ENCODE measurements around the gene PDE4D.

The PDE4D gene

DNA sequence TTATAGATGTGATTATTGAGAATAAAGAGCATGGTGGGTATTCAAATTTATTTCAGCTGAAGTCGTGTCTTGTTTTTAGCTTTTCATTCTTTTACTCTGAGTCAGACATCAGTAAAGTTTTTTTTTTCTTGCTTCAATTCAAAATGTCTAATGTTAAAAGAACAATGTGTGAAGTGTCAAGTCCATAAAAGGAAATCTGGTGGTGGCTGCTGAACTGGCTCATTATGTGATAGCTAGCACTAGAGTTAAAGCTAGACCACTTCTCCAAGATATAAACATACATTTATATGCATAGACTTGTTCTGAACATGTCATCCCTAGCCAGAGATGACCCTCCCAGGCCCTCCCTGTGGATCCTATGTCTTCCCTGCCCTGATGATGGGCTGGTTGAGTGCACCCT is 972.4 kb downstream of the PDE4D start:
- no peak overlapping the region for H3K4me3 ChIP-seq (ENCODE audit: low read length)
- DNase-seq (ENCODE audit: low read depth) = no peak
- TF ChIP-seq, protein P1, sequence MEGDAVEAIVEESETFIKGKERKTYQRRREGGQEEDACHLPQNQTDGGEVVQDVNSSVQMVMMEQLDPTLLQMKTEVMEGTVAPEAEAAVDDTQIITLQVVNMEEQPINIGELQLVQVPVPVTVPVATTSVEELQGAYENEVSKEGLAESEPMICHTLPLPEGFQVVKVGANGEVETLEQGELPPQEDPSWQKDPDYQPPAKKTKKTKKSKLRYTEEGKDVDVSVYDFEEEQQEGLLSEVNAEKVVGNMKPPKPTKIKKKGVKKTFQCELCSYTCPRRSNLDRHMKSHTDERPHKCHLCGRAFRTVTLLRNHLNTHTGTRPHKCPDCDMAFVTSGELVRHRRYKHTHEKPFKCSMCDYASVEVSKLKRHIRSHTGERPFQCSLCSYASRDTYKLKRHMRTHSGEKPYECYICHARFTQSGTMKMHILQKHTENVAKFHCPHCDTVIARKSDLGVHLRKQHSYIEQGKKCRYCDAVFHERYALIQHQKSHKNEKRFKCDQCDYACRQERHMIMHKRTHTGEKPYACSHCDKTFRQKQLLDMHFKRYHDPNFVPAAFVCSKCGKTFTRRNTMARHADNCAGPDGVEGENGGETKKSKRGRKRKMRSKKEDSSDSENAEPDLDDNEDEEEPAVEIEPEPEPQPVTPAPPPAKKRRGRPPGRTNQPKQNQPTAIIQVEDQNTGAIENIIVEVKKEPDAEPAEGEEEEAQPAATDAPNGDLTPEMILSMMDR (IDR thresholded peaks at IDR 0.05; ENCODE audit: insufficient read depth, low read depth, low read length, missing control alignments) = no peak

DNA sequence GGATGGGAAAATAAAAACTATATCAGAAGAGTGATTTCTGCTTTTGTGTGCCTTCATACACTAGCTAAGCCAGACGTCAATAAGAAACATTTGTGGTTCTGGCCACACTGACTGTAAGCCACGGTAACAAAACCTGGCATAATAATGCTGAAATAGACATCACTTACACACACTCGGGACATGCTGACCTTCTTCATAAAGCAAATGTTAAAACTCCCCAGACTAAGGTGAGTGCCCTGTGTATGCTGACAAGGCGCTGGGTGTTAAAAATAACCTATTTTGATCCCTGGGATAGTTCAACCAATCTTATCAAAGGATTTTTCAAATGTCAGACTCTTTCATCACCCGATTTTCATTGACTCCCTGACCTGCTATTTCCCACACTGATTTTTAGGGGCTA is 973.7 kb downstream of the PDE4D start:
- no peak for DNase-seq (ENCODE audit: low read depth)
- TF ChIP-seq, protein P1 (IDR thresholded peaks at IDR 0.05; ENCODE audit: insufficient read depth, low read depth, low read length, missing control alignments) = no peak
- no peak overlapping the region for H3K4me3 ChIP-seq (ENCODE audit: low read length)

Measured in epithelial cell of esophagus (primary cell).